IPS-18c (cell line): ENCODE results near the gene UBE2J2.

Experiments used
- H3K4me3 ChIP-seq: 2 replicates; pipeline ENCODE4 v1.7.0; 2013; ENCODE audit warnings: low read depth, mild to moderate bottlenecking, low read length, moderate library complexity; ENCODE audit not compliant: insufficient read depth
- H3K9me3 ChIP-seq: one replicate; pipeline ENCODE4 v1.6.1; 2013; ENCODE audit warnings: mild to moderate bottlenecking, low read length, moderate library complexity; ENCODE audit not compliant: control insufficient read depth, insufficient read depth

Gene UBE2J2

DNA sequence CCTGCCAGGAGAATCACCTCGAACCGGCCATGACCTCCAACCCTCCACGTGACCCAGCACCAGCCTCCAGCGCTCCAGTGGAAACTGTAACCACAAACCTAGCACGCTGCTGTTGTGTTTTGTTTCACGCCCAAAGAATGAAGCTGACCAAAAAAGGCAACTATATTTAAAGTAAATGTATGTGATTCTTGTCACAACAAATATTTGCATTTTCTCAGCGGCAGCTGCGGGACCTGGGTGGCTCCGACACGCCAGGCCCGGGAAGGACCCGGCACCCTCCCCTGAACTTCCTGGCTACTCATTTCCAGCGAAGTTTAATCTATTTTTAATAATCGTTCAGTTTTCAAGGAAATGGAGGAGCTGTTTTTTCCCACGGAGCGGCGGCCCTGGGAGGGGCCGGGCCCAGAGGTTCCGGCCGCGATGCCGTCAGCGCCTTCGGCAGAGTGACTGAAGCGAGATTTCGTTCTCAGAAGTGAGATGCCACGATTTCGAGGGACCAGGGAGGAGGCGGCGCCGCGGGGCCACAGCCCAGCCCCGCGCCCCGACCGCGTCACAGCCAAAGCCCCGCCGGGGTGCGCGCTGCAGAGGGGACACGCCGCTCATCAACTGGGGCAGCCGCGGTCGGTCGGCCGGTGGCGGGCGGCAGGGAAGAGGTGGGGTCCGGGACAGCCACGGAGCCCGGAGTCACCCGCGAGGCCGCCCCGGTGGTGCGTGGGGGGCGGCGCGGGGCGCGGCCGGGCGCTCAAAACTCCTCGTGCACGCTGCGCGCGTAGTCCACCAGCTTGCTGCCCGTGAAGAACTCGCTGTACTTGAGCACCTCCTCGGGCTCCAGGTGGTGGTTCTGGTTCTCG is 56.7 kb downstream of the UBE2J2 start:
- Histone ChIP-seq H3K9me3 (no peaks in the 10 kb centered on the region), H3K4me3 (no peak overlapping the region)

DNA sequence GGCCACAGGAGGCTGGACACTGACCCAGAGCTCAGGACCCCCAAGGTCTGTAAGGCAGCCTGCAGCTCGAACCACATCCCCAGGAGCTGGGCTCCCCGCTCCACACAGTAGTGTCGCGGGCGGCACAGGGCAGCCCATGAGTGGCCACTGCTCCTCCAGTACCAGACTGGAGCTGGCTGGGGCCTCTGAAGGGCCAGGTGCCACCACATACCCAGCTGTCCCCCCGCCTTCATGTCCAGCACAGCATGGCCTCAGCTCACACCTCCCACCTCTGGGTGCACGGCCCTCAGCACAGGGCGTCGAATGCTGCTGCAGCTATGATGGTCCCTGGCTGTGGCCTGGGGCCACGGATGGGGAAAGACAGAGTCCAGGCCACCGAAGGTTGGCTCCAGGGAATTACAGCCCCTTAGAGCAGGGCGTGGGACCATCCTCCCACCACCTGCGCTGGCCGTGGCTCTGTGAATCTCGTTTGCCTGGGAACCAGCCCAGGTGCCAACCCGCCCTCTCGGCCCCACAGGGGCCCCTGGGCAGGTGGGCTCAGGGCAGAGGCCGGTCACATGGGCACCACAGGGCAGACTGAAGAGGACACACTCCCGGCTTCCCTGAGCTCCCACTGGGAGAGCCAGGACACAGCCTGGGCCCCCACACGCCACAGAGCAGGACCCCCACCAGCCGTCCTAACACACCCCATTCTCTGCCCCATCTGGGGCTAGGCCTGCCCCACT is 57.6 kb downstream of the UBE2J2 start:
- no peak overlapping the region for H3K4me3 ChIP-seq
- no peaks in the 10 kb centered on the region for H3K9me3 ChIP-seq

DNA sequence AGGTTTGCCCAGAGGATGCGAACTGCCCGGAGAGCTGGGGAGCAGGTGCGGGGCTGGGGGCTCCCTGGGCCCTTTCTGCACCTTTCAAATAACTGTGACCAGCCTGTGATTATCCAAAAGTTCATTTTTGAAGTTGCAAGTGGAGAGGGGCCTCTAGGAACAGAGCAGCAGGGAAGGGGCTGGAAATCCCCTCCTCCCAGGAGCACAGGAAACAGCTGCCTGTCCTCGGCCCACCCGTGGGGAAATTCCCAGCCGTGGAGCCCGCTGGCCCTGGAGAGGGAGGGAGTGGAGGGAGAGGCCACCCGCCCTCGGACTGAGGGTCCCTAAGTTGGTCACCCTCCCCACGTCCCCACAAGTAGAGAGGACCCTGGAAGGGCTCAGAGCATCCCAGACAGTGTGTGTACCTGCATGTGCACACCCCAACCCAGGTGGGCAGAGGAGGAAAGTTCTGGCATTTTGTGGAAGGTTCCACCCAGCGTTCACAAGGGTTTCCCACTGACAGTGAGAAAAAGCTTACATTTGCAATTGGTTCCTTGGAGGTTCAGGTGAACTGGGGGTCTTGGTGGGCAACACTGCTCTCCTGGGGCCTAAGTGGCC is 58.5 kb downstream of the UBE2J2 start:
- no peak overlapping the region for H3K4me3 ChIP-seq
- no peaks in the 10 kb centered on the region for H3K9me3 ChIP-seq

DNA sequence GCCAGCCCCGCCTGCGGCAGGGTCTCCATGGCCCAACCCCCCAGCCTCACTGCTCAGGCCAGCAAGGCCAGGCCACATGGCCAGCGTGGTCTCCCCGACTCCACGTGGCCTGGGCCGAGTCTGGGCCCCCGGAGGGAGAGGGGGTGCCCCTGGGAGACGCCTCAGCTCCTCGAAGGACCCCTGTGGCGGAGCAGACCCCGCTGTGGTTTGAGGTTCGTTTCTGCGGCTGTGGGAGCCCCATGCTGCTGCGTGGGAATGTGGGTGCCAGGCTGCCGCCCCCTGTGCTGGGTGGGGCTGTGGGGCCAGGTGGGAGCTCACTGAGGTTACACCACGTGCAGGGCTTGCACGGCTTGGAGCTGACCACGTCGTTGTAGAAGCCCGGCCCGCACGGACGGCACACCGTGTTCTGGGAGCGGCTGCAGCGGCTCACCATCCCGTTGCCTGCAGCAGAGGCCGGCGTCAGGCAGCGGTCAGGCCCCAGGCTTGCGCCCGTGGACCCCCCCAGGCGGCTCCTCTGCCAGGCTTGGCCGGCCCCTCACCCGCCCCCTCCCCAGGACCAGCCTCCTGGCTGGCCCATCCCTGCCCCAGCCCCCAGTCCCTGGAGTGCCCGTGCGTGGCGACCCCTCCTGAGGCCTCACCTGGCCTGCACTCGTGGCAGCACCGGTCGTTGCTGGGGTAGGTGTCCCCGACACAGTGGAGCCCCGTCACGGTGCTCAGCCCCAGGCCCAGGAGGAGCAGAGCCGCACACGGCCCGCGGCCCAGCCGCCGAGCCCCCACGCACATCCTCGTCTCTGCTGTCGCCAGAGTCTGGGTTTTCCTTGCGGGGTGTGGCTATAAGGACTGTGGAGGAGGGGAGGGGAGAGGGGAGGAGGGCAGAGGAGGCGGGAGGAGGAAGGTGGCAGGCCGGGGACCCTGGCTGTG is 60.0 kb downstream of the UBE2J2 start, which contains the start of gene TNFRSF4:
TNFRSF4 (minus strand) TSS at position 809 of the 921 bp plus-strand sequence; CDS start at position 783, 26 bp downstream.
- no peak within 1 kb of the TSS for H3K4me3 ChIP-seq
- H3K9me3 ChIP-seq = no peaks in the 10 kb centered on the region

DNA sequence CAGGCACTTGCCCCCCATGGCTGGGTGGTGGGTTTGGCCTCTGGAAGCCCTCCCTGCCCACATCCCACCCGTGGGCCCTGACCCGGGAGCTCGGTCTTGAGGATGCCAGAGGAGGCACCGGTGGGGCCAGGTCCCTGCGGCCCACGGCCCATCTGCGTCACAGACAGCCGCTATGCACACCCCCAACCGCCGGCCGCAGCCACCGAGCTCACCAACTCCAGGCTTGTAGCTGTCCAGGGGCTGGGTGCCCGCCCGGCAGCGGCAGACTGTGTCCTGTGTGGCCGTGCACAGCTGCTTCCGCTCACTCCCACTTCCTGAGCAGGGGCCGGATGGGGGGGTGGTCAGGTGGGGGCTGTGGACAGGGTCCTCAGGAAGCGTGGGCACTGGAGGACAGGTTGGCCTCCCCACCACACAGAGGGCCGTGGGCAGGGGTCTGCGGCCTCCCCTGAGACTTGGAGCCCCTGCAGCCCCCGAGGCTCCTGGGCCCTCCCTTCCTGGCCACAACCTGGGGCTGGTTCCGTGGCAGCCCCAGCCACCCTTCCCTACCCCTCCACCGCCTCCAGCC is 60.8 kb downstream of the UBE2J2 start:
- H3K4me3 ChIP-seq = no peak overlapping the region
- H3K9me3 ChIP-seq = no peaks in the 10 kb centered on the region

DNA sequence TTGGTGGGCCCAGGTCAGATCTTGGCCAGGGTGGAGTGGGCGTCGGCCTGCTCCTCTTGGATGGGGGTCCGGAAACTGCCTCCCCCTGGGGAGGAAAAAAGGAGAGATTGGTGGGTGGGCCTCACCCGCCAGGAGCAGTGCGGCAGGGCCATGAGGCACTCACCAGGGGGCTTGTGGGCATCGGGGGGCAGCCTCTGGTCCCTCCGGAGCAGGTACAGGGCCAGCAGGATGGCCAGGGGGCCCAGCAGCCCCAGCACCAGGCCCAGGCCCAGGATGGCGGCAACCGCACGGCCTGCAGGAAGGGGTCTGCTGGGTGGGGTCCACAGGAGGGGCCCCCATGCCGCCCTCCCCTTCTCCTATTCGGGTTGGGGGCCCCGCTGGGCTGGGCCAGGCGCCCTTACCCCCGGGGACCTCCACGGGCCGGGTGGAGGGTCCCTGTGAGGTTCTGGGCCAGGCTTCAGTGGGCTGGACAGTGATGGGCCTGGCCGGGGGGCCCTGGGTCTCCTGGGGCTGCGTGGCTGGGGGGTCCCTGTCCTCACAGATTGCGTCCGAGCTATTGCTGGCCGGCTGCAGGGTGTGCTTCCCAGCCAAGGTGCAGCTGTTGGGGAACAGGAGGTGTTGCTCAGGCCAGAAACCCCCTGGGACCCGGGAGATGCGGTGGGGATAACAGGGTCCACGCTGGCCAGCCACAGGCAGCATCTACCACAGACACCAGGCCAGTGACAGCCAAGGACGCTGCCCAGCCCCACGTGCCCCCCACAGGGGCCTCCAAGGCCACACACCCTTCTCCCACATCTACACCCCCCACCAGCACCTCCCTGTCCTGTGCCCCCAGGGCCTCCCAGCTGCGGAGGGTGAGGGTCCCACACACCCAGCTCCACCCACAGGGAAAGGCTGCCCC is 61.9 kb downstream of the UBE2J2 start:
- Histone ChIP-seq H3K9me3 (no peaks in the 10 kb centered on the region), H3K4me3 (no peak overlapping the region)

DNA sequence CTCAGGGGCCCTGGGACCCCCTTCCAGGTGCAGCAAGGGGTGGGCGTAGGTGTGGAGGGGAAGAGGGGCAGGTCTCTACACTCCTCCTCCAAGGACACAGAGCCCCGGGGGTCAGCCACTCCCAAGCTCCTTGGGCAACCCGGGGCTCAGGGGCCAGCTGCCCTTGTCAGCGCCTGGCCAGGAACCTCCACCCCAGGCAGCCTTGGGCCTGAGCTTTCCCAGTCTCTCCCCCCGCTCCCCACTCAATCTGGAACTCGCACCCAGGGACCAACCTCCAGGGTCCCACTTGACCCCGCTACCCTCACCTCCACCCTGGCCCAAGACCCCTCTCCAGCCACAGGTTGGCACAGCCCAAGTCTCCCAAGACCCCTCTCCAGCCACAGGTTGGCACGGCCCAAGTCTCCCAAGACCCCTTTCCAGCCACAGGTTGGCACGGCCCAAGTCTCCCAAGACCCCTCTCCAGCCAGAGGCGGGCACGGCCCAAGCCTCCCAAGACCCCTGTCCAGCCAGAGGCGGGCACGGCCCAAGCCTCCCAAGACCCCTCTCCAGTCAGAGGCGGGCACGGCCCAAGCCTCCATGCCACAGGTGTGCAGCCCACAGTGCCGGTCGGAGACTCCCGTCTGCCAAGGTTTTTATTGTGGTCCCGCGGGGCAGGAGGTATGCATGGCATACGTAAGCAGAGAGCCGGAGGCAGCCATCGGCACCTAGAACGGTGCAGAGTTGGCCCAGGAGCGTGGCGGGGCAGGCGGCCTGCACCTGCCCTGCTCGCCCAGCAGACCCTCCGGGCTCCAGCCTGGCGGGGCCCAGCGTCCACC is 62.7 kb downstream of the UBE2J2 start:
- no peaks in the 10 kb centered on the region for H3K9me3 ChIP-seq
- H3K4me3 ChIP-seq = no peak overlapping the region

DNA sequence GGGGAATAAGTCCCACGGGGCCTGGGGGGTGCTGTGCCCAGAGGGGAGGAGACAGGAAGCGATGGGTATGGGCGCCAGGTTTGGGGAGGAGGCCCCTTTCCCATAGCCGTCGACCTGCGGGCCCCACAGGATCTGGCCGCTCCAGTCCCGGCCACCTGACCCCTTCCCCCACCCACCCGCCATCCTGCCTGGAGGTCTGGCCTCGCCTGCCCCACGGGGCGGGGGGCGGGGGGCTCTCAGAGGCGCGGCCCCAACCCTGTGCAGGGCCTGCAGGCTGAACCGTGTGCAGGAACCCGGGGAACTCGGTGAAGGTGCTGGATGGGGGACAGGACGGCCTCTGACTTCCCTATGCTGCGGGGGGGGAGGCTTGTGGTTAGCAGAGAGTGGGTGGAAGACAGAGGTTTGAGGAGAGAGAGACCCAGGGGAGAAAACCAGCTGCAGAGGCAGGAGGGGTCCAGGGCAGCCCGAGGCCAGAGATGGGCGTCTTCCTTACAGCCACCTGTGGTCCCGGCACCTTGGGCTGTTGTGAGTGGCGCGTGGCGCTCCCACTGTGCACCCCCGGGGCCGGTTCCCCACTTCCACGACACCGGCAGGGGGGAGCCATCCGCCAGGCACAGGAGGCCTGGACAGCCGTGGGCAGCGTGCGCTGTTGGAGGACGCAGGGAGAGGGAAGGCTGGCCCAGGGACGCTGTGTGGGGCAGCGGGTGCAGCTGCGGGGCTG is 64.8 kb downstream of the UBE2J2 start:
- Histone ChIP-seq H3K4me3 (no peak overlapping the region), H3K9me3 (no peaks in the 10 kb centered on the region)

DNA sequence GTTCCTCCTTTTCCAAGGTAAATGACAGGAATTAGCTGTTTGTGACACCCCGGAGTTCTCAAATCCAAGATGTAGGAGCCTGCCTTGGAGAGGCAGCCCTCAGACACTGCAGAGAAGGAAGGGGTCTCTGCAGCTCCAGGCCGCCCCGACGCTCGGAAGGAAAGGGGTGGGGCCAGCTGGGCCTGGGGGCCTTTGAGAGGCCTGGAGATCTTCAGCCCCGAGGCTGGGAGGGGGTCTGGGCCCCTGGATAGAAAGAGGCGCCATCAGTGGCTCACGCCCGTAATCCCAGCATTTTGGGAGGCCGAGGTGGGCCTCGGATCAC is 66.1 kb downstream of the UBE2J2 start:
- Histone ChIP-seq H3K4me3 (no peak overlapping the region), H3K9me3 (no peaks in the 10 kb centered on the region)

DNA sequence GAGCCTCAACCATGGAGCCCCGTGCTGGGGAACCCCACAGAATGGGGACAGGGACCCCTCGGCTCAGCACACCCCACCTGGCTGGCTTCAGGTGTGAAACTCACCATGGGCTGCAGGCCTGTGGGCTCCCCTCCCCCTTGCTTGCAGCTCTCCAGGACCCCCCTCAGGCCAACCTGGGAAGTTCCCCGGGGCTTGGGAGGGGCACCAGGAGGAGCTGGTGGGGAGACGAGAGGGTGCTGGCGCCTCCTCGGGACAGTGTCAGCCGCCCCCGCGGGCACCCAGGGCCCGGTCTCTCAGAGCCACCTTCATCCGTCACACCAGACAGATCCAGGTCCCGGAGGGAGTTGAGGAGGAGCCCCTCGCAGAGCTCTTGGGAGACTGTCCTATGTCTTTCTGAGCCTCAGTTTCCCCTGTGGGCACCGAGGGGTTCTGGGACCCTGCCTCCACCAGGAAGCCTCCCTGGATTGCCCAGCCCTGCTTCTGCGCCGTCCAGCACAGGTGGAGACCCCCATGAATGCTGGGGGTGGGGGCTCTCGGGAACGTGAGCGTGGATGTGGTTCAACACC is 66.6 kb downstream of the UBE2J2 start:
- Histone ChIP-seq H3K9me3 (no peaks in the 10 kb centered on the region), H3K4me3 (no peak overlapping the region)

DNA sequence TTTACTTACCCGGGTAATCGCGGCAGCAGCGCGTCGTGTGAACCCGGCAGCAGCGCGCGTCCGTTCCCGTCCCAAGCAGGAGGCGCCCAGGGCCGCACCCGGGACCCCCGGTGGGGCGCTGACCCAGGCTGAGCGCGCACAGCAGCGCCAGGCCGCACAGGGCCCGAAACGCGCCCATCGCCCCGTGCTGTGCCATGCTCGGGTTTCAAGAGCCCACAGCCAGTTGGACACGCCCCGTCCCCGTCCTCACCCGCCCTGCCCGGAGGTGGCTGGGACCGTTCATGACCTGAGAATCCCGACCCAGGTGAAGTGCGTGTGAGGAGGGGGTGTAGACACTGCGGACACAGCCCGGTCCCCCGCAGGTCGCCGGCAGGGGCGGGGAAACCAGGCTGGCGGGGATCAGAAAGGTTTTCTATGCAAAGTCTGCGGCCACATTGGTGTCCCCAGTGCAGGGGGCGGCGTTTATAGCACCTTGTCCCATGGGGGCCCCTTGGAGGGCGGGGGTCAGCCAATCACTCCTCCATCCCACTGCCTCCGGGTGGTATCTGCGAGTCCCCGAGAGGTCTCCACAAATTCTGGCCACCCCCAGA is 67.2 kb downstream of the UBE2J2 start, which contains the start of gene TNFRSF18:
TNFRSF18 (minus strand) TSS at position 217 of the 590 bp plus-strand sequence; CDS start at position 196, 21 bp downstream.
- peak within 1 kb of the TSS; percentile 24; the same call in 1 of the 2 replicates for H3K4me3 ChIP-seq
- H3K9me3 ChIP-seq = no peaks in the 10 kb centered on the region

DNA sequence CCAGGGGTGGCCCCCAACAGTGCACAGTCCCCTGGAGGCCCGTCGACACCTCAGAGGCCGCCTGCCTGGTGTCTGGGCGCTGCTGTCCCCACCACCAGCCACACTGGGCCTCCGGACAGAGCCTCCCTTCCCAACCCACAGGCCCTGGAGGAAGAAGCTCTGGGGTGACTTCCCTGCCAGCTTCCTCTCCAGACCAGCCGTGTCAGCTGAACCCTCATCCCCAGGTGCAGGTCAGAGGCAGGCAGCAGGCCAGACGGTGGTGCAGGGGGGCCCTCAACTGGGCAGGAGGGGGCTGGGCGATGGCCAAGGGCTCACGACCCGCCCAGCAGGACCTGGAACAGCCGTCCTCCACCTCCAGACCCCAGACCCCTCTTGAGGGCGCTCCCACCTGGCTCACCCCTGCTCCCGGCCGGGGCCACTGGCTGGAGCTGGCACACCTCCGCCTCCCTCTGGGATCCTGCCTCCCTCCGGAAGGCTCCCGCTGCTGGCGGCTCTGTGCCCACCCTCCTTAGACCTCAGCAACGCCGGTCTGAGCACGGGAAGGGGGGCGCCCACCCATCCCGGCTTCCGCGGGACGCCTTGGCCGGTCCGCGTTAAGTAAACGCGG is 67.8 kb downstream of the UBE2J2 start:
- H3K4me3 ChIP-seq = peak overlapping the region; percentile 24; the same call in 1 of the 2 replicates
- no peaks in the 10 kb centered on the region for H3K9me3 ChIP-seq

DNA sequence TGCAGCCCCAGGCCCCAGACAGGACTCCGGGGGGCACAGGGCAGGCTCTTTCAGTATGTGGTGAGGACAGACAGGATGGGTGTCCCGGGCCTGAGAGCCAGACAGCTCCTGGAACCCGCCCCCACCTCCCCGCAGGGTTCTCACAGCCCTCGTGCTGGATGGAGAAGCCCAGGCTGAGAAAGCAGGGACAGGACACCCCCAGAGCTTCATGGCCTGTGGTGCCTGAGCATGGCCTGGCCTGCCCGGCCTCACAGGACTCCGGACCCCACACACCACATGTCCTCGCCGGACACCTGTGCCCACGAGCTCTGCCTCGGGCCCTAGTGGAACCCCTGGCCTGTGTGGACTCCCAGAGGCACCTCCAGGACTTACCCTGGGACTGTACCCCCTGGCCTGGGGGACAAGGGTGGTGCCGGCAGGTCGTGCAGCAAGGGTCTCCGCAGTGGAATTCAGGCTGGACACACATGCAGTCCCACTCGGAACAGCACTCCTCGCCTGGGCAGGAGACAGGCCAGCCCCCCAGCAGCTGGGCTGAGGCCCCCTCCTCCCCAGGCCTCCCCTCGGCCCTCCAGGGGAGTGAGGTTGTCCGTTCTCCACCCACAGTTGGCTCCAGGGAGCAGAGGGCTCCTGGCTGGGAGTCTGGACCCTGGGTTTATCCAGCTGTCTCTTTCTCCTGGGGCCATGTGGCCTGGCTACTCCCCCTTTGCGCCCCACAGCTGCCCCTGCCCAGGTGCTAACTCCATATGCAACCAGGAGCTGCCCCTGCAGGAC is 68.5 kb downstream of the UBE2J2 start:
- no peaks in the 10 kb centered on the region for H3K9me3 ChIP-seq
- no peak overlapping the region for H3K4me3 ChIP-seq
